HG03378 (cell line): ENCODE measurements around the gene SPTBN1.

Experiments
- ATAC-seq: cut with Tn5 transposase; IDR thresholded peaks from one replicate; pipeline ENCODE4 v1.9.1; 2021; ENCODE audit warnings: mild to moderate bottlenecking, moderate library complexity; ENCODE audit not compliant: unreplicated experiment

The SPTBN1 gene

DNA sequence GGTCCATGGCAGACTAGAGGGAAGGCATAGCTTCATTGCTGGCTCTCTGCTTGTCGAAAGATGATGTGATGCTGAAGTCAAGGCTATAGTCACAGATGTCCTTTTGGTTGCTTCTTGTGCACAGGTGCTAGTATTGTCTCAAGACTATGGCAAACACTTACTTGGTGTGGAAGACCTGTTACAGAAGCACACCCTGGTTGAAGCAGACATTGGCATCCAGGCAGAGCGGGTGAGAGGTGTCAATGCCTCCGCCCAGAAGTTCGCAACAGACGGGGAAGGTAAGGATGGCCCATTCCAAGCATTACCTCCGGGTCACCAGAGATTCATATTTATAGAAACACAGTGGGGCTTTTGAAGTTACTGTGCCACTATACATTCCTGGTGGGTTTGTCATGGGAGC lies 171.8 kb downstream of the SPTBN1 start:
- ATAC-seq: no peak

DNA sequence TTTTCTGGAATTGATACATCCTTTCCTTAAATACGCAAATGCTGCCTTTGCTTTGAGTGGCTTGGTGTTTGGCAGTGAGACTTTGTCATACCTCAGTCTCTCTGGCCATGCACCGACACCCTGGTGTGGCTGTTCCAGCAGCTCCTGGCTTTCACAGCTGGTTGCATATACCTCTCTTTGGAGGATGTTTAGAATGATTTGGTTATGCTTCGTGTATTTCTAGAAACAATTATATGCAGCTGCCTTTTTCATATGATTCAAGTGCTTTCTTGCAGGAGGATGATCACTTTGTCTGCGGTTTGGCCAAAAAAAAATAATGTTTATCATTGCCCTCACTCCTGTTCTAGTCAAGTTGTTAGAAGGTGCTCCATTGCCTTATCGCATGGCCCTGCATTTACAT lies 172.3 kb downstream of the SPTBN1 start:
- ATAC-seq: no peak

DNA sequence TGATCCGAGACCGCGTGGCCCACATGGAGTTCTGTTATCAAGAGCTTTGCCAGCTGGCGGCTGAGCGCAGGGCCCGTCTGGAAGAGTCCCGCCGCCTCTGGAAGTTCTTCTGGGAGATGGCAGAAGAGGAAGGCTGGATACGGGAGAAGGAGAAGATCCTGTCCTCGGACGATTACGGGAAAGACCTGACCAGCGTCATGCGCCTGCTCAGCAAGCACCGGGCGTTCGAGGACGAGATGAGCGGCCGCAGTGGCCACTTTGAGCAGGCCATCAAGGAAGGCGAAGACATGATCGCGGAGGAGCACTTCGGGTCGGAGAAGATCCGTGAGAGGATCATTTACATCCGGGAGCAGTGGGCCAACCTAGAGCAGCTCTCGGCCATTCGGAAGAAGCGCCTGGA lies 172.8 kb downstream of the SPTBN1 start:
- ATAC-seq: no peak

DNA sequence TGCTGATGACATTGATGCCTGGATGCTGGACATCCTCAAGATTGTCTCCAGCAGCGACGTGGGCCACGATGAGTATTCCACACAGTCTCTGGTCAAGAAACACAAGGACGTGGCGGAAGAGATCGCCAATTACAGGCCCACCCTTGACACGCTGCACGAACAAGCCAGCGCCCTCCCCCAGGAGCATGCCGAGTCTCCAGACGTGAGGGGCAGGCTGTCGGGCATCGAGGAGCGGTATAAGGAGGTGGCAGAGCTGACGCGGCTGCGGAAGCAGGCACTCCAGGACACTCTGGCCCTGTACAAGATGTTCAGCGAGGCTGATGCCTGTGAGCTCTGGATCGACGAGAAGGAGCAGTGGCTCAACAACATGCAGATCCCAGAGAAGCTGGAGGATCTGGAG lies 173.3 kb downstream of the SPTBN1 start:
- no peak for ATAC-seq

DNA sequence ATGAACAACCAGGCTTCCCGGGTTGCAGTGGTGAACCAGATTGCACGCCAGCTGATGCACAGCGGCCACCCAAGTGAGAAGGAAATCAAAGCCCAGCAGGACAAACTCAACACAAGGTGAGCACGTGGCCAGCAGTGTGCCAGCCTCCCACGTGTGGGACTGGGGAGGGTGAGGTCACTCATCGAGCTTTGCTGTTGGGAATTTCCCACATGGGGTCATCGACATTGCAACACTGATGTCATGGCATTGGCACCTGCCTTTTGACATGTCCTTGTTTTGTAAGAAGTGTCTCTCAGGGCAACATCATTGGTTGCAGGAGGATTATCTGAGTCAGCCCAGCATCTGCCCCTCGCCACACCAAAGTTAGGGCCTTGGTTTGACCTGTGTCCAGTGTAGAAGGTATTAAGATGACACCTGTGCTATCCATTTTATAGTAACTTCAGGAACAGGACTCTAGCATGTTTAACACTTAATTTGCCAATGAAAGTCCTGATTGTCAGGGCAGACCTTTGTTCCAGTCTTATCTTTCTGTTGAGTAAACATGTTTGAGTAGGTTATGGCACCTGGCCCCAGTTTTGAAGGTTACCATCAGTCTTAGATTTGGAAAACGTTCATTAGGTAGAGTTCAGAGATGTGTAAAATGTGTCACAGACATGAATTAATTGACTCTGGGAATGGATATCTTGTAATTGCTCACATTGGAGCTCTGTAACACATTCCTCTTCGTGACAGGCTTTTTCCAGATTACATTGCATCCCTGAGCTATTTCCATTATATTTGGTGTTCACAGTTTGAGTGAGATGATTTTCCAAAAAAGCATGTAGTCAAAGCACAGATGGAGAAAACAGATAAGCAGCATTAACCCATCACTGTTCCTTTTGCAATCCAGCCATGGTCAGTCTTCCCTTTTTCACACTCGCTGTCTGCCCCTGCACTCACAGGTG lies 174.1 kb downstream of the SPTBN1 start:
- no peak for ATAC-seq

DNA sequence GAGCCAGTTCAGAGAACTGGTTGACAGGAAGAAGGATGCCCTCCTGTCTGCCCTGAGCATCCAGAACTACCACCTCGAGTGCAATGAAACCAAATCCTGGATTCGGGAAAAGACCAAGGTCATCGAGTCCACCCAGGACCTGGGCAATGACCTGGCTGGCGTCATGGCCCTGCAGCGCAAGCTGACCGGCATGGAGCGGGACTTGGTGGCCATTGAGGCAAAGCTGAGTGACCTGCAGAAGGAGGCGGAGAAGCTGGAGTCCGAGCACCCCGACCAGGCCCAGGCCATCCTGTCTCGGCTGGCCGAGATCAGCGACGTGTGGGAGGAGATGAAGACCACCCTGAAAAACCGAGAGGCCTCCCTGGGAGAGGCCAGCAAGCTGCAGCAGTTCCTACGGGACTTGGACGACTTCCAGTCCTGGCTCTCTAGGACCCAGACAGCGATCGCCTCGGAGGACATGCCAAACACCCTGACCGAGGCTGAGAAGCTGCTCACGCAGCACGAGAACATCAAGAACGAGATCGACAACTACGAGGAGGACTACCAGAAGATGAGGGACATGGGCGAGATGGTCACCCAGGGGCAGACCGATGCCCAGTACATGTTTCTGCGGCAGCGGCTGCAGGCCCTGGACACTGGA lies 174.9 kb downstream of the SPTBN1 start:
- ATAC-seq: no peak

DNA sequence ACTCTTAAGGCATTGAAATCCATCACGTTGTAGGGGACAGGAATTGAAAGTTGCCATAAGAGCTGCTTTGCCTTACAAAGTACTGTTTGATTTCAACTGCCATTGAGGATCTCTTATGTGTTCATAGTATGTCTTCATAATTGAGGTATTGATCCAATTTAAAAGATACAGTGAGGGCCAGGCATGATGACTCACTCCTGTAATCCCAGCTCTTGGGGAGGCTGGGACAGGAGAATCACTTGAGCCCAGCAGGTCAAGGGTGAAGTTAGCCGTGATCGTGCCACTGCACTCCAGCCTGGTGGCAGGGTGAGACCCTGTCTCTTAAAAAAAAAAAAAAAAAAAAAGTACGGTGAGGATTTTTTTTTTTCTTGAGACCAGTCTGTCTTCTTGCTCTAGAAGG lies 175.6 kb downstream of the SPTBN1 start:
- no peak for ATAC-seq

DNA sequence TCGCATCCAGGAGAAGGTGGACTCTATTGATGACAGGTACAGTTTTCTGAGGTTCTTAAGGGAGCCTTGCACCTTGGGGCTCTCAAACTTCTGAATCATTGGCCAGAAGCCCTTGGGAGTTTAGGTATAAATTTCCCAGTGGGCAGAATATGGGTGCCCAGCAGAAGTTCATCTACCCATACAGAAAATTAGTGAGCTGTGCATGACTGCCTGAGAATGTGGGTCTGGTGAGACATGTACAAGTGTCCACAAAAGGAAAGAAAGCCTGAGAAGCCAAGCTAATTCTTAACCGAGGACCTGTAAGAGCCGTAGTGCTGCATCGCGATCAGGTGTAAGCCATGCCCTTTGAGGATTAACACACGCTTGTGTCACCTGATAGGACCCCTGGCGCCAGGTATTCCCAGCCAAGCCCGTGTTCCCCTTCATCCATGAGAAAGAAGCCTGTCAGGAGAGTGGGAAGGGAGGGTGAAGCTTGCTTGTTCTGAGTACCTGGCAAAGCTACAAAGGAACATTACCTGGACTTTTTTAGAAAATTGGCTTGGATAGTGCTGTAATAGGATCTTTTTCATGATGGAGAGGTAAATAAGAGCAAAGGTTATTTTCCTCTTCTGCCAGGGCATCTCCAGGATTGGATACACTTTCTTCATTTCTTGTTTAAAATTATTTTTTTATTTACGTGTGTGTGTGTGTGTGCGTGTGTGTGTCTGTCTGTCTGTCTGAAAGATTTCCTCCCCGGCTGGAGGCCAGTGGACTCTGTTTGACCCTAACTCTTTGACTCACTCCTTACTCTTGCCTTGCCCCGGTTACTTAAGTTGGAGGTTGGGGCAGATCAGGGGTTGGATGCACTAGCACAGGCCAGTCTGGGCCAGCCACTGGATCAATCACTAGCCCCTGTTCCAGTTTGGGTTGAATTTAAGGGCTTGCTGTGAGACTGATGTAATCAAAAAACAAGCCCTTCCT lies 176.9 kb downstream of the SPTBN1 start:
- no peak for ATAC-seq

DNA sequence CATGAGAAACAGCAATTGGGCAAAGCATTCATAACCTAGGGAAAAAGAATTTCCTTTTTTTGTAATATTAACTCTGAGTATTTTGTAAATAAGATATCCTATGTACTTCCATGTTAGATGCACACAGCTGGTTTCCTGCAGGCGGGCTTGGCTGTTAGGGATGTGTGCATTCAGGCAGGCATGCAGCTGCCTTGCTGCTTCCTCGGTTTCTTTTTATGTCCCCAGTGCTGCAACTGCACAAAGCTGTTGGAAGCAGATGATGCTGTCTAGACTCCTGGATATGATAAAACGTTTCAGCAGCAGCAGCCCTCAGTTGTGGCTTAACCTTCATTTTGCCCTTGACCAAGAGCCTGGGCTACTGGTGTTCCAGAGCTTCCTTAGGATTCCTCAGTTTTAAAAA lies 177.9 kb downstream of the SPTBN1 start:
- ATAC-seq: no peak

DNA sequence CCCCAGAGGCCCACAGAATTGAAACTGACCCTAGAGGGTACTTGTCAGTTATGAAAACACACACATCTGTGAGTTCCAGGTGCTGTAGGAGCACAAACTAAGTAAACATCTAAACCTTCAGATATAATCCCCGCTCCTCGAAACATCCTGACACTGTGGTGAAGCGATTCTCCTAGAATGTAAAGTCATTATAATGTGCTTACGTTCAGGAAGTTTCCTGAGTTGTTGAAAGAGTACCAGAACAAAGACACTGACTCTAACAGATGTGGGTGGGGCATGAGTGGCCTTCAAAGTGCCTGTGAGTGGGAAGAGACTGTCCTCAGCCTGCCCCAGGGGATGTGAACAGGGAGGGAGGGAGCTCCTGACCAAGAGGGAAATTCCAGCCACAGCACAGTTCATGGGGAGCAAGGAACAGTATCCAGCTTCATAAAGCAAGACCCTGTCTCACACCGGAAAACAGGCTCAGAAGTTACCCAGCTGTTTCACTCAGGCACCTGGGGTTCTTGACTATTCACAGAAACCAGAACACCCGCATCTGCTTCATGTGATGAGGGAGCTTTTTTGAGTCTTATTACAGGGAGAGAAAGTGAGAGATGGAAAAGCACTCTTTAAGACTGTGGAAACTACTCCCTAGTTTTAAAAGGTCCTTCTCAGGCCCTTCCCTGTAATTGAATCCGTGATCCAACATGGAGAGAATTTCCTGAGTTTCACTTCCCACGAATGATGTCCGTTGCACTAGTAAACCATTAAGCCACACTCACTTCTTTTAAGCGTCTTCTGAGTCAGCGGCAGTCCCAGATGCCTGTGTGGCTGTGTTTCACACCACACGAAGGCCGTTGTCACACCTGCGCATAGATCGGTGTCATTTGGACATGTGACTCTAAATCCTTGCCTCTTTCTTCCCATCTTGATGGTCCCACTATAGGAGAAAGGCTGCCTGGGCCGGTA lies 178.7 kb downstream of the SPTBN1 start:
- ATAC-seq: peak; percentile 76

DNA sequence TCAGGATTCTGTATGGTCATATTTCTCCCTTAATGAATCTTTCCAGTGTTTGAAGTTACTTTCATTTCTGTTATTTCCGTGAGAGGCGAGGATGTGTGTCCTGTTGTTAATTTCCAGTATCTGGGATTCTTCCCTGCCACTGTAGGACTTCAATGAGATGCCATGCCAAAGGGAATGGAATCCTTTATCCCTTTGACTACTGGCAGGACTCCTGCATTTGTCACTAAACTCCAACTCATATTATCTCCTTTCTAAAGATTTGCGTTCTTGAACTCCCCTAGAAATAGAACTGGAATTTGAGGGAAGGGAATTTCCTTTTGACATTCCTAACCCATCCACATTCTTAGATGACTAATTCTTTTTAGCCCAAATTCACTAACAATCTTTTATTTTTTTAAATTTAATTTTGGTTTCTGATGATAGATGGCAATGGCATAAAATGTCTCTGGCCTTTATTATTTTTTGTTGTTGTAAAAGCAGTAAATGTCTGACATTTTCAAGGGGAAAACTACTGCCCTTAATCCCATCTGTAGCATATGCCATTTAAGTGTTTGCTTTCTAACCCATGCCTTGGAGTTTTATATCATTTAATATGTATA lies 179.5 kb downstream of the SPTBN1 start:
- ATAC-seq: no peak

DNA sequence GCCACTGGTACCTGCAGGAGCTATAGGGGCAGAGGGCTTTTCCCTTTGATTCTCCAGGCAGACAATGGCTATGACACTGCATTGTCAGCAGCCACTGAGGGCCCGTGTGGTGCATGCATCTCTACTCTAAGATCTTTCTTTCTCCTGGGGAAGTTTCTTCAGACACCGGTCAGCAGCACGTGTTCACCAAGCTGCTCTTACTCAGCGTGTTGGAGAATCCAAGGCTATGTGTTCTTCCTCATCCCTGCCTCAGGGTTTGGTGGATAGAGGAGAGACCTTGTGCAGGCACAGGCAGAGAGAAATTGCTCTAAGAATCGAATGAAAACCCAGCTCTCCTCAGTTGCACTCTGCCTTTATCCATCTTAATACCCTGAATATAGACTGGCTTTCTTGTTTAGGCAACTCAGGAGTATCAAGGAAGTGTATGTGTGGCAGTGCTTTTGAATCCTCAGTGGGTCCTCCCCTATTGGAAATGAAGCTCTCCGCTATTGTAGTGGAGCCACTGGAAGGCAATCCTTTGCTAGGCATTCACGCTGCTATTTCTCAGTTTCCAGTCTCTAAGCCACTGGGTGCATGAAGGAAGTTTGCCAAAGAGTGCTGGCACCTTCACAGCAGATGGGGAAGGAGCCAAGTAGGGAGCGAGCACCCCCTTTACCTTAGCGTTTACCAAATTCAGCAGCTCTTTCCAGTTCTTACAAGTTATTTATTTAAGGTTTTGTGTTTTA lies 180.4 kb downstream of the SPTBN1 start:
- no peak for ATAC-seq

DNA sequence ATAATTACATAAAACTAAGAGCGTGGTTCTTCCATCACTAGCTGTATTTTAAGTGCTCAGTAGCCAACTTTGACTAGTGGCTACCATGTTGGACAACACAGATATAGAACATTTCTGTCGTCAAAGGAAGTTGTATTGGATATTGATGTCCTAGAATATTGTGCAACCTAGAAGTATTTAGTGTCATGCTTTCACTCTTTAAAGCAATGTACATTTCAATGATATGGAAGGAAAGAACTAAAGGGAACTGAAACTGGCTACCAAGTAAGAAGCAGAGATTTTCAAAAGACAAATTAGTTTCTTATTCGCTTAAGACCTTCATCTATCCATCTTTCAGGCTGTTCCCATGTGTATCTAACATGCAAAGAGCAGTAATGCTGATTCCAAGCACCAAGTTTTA lies 182.0 kb downstream of the SPTBN1 start:
- peak; percentile 47 for ATAC-seq

DNA sequence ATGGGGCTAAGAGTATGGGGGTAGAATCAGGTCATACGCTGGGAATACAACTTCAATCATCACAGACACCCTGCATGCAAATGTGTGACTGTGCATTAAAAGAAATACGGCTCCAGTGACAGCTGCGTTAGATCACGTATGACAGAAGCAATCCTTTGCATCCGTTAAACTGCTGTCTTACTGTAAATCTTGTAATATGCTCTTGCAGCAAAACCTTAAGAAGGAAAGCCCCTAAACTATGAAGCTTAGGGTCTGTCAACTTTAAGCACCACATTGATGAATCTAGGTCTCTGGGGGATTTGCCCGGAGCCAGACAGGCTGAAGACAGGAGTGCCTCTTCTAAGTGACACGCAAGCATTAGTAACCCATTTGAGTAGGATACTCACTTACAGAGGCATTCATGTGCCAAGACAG lies 182.7 kb downstream of the SPTBN1 start:
- ATAC-seq: no peak

DNA sequence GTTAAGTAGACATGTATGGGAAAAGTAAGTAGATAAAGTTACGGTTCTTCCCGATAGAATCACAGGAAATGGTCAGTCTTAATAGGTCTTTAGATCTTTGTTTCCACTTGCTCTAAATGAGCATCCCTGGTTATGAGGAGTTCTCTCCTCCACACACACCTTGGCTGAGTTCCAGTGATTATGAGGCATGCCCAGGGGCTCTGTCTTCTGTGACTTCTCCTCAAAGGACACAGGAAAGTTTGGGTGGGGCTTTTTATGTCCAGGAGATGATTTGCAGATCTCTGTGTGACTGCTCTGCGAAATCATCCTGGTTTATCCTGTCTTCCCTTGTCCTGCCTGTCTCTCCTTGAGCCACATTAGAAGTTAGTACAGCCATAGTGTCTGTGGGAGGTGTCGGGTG lies 183.5 kb downstream of the SPTBN1 start:
- ATAC-seq: no peak

DNA sequence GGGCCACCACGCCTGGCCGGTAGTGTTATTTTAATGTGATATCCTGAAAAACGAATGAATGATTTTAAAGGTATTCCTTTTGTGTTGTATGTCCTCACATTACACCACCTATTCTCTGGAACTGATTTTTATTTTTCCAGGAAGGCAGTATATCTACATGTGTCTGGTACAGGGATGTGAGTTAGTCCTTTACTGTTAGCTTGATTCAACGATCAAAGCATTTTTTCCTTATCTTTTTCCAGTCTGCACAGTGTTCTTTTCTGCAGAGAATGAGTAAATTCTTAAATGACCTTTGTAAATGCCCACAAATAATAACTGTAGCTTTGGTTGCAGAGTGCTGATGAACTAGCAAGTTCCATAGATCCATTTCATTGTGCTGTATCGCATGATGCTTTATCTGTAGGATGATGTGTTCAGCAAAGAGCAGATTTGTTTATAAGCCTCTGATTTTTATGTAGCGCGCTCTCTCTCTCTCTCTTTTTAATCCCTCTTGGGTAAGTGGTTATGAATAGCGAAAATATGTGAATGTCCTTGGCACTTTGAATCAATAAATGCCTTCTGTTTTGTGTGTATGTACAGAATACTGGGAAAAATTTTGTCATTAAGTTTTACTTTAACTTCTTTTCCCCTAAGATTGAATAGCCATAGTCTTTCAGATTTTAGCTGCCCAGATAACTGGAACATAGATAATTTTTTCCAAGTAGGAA lies 184.9 kb downstream of the SPTBN1 start:
- no peak for ATAC-seq

DNA sequence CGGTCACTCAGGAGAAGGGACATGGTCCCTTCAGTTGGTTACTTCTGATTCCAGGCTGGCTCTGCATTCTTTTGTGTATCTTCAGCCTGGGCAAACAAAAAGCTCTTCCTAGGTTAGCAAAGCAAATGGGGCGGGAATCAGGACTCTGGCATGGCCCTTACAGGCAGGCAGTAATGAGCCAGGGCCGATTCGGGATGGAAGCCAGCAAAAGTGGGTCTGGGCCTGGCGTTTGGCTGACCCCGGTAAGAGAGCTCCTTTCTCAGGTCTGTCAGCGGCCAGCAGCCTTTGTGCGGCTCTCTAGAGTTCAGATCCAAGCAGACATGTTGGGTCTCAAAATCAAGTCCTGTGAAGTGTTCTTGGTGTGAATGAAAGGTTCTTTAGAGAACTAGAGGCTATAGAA lies 185.9 kb downstream of the SPTBN1 start:
- ATAC-seq: no peak

DNA sequence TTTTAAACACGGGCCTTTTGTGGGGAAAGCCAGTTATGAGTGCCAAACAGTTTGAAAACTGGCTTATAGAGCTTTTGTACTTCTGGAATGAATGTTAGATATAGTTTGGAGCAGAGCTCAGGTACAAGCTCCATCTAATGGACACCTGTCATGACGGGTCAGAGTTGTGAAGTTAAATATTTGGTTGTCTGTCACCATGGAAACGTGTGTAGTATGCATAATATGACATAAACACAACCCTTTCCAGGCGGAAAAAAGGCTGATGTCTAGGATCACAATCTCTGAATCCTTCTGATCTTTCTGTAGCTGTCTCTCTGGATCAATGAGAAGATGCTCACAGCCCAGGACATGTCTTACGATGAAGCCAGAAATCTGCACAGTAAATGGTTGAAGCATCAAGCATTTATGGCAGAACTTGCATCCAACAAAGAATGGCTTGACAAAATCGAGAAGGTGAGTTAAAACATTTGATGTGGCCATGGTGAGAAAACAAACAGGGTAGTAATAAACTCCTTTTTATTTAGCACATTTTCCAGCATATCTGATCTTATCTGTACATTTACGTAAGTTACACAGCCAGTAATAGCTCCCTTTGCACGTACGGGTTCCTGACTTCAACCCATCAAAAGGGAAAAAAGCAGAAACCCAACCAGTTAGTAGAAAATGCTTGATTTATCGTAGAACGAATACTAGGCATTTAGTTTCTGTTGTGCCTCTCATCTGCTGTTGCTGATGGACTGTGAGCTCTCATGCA lies 186.7 kb downstream of the SPTBN1 start:
- ATAC-seq: no peak
